ENCODE results near the gene SOD3.

The SOD3 gene

GRCh38 chr4:24775750-24776149 is 19.6 kb upstream of the SOD3 start:
- no peak for DNase-seq

- DNase-seq = no peak
Measured at GRCh38 chr4:24777536-24778463, 17.6 kb upstream of the SOD3 start.

DNA sequence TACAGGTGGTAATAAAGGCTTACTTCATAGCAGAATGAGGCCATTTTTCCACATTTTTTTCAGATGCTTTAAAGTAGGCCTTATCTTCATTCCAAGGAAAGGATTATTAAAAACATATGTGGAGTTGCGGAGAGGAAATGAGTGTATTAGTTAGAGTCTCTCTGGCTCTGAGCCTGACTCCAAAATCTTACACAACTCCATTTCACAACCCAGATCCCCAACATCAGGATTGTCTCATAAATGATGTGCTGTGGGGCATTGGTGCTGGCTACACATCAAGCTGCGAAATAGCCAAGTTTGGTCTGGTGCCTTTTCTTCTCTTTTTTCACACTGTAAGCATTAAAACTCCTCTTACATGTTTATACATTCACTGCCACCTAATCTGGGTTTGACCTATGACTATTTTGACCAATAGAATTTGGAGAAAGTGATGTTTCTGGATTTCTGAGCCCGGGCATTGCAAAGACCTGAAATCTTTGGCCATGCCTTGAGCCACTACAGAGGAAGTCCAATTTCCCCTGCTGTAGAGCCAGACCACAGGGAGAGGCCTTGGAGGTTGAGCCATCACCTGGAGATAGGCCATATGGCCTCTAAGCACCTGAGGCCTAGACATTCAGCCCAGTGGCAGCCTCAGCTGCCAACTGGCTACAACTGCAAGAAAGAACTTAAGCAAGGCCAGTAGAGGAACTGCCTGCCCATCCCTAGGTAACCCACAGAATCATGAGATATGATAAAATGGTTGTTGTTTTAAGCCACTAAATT is 16.7 kb upstream of the SOD3 start:
- no peak for DNase-seq

DNA sequence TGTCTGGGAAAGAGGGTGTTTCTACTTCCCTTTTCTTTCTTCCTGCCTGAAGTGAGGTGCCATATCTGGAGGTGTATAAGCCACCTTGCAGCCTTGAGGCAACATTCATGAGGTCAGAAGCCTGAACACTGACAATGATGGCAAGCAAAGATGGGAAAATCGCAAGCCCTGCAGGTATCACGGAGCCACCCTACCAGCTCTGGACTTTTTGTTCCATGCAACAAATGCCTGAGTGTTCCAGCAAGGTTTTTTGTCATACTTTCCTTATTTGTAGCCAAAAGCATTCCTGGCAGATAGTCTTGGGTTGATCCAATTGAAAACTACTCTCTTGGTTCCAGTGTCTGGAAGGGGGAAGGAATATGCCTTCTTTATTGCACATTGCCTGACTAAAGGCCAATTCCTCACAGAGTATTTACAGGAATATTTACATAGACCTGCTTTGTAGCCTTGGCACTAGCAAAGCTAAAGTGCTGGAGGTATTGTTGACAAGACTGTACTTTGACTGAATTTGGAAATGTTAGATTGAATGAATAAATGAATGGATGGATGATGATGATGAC is 14.4 kb upstream of the SOD3 start:
- DNase-seq = no peak

GRCh38 chr4:24781999-24782745 is 13.2 kb upstream of the SOD3 start:
- no peak for DNase-seq

DNA sequence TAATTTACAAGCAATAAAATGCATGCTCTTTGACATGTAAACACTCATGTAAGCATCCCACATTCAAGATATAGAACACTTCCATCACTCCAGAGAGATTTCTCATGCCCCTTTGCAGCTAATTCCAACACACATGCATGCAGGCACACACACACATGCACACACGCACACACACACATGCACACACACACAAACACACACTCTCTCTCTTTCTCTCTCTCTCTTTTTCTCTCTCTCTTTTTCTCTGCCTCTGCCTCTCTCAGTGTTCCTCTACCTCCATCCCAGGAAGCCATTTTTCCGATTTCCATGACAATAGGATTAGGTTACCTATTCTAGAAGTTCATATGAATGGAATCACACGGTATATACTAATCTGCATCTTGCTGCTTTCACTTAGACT is 11.9 kb upstream of the SOD3 start:
- DNase-seq = no peak

- DNase-seq = no peak
Measured at GRCh38 chr4:24791043-24791442, 4.3 kb upstream of the SOD3 start.

DNA sequence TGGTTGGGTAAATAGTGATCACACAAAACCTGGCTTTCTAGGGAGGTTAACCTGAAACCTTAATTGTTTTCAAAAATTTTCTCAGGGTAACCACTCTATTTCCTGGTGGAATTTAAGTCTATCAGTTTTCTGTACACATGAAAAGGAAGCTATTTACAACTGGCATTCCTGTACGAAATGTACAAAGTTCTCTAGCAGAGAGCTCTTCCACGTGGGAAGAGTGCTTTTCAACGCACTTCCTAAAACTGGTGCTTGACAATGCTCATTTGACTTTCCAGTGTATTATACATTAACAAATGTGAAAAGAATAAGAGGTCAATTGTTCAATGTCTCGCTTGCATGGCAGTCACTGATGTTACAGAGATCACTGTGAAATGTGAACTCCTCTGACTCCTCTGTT is 2.8 kb upstream of the SOD3 start:
- no peak for DNase-seq

- no peak for DNase-seq
Measured at GRCh38 chr4:24793219-24794005, 2.0 kb upstream of the SOD3 start.

GRCh38 chr4:24794051-24794450 is 1.3 kb upstream of the SOD3 start:
- no peak for DNase-seq

DNA sequence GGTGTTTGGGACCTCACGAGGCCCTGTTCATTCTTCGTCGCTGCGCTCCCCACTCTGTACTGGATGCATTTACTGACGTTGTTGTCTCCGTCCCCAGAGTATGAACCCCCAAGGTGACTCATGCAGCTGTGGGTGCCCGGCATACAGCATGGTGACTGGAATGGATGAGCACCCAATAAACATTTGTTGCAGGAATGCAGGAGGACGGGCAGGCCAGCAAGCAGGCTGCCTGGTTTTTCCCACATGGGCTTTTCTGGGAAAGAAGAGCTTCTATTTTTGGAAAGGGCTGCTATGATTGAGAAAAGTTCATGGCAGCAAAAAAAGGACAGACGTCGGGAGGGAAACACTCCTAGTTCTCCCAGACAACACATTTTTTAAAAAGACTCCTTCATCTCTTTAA is 893 bp upstream of the SOD3 start:
- DNase-seq = no peak

DNA sequence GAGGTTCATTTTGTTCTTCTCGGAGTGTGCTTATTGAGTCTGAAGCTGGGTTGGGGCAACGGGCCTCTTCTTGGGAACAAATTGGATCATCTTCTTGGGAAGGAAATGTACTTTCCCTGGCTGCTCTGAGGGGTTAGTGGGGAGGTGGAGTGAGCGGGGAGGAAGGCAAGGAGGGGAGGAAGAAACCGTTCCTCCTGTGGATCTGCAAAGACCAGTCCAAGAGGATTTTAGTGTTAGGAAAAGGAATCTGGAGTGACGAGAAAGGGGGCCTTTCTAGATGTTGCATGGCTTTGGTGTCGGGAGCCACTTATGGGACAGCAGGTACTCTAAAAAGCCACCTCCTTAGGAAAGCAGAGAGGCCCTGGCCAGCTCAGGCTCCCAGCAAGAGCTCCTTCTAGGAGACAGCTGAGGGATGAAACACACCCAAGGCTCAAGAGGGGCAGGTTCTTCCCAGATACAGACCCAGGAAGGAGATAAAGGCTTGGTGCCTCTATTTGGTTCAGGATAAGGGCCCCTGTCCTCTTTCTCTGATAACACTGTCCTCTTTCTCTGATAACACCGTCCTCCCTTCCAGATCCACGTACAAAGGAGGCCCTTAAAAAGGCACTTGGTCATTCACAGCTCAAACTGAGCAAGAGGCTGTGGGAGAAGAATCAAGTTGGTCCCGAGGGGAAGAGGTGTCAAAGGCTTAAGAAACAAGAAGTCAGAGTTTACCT is 451 bp downstream of the SOD3 start:
- no peak for DNase-seq

- DNase-seq = no peak
Measured at GRCh38 chr4:24796620-24797019, 1.2 kb downstream of the SOD3 start.

GRCh38 chr4:24798036-24798610 is 2.8 kb downstream of the SOD3 start:
- DNase-seq = no peak

GRCh38 chr4:24799196-24799543 is 3.8 kb downstream of the SOD3 start:
- DNase-seq = no peak

- no peak for DNase-seq
Measured at GRCh38 chr4:24799544-24800324, 4.4 kb downstream of the SOD3 start.

GRCh38 chr4:24800325-24800895 is 5.0 kb downstream of the SOD3 start:
- DNase-seq = no peak

- no peak for DNase-seq
Measured at GRCh38 chr4:24801136-24801855, 5.9 kb downstream of the SOD3 start.

- DNase-seq = no peak
Measured at GRCh38 chr4:24802648-24803047, 7.3 kb downstream of the SOD3 start.

Measured in NCI-H1417 treated with DMSO at 0.1 percent for 48 hours (cell line).